CD8-positive, alpha-beta memory T cell (primary cell): Measurements from ENCODE around the gene VPS52. TPM values are rescaled to one million over a fixed set of nuclear protein-coding genes. Genes with fewer than 3 reads are reported as not detected.

ENCODE experiments used
- CTCF ChIA-PET: fragments of 350-600 bp; sonication (Branson Sonifier 250); formaldehyde crosslinking; loops from one replicate; lab custom pipeline; 2021; ENCODE audit warnings: antibody characterized with exemption; lab: Charles Lee
- POLR2A ChIA-PET: fragments of 350-600 bp; sonication (Branson Sonifier 250); formaldehyde crosslinking; loops from one replicate; lab custom pipeline; 2021; ENCODE audit warnings: antibody characterized with exemption; lab: Charles Lee
- DNase-seq, 5 donors: peaks; one replicate each; pipeline versions ENCODE4 v3.0.0 to v3.0.0-alpha.2; 2020 to 2022; ENCODE audit warnings: mixed read lengths in 1 of 5
- H3K27ac ChIP-seq: one replicate; pipeline ENCODE4 v1.7.0; 2013; ENCODE audit warnings: low read depth, mild to moderate bottlenecking, low read length, moderate library complexity
- H3K27me3 ChIP-seq: 2 replicates; pipeline ENCODE4 v1.7.0; 2013; ENCODE audit warnings: low read length, mild to moderate bottlenecking; ENCODE audit not compliant: insufficient read depth, poor library complexity, severe bottlenecking
- H3K36me3 ChIP-seq: 2 replicates; pipeline ENCODE4 v1.7.0; 2013; ENCODE audit warnings: mild to moderate bottlenecking, low read length, moderate library complexity; ENCODE audit not compliant: insufficient read depth
- H3K4me1 ChIP-seq: 2 replicates; pipeline ENCODE4 v1.7.0; 2013; ENCODE audit warnings: mild to moderate bottlenecking, low read length, moderate library complexity; ENCODE audit not compliant: insufficient read depth
- H3K4me3 ChIP-seq: 2 replicates; pipeline ENCODE4 v1.7.0; 2013; ENCODE audit warnings: mild to moderate bottlenecking, low read length
- H3K9me3 ChIP-seq: 2 replicates; pipeline ENCODE4 v1.7.0; 2013; ENCODE audit warnings: mild to moderate bottlenecking, low read length
- H3K27ac Mint-ChIP-seq, 8 donors: one replicate each; pipeline ENCODE4 v1.8.0; 2020 to 2021; ENCODE audit warnings: mixed read lengths in 8 of 8, mild to moderate bottlenecking in 6 of 8, inconsistent platforms in 3 of 8, moderate library complexity in 3 of 8
- H3K27me3 Mint-ChIP-seq, 2 donors: one replicate each; pipeline ENCODE4 v1.8.0; 2020 to 2021; ENCODE audit warnings: mixed read lengths in 2 of 2, mild to moderate bottlenecking in 1 of 2, moderate library complexity in 1 of 2
- H3K36me3 Mint-ChIP-seq, 3 donors: one replicate each; pipeline ENCODE4 v1.8.0; 2020 to 2021; ENCODE audit warnings: mixed read lengths in 3 of 3, inconsistent platforms in 1 of 3, mild to moderate bottlenecking in 1 of 3
- H3K4me1 Mint-ChIP-seq, 3 donors: one replicate each; pipeline ENCODE4 v1.8.0; 2020 to 2021; ENCODE audit warnings: mixed read lengths in 3 of 3, inconsistent platforms in 1 of 3, mild to moderate bottlenecking in 1 of 3
- H3K4me3 Mint-ChIP-seq, 7 donors: one replicate each; pipeline ENCODE4 v1.8.0; 2020 to 2021; ENCODE audit warnings: mixed read lengths in 7 of 7, mild to moderate bottlenecking in 6 of 7, moderate library complexity in 4 of 7, inconsistent platforms in 2 of 7
- H3K9me3 Mint-ChIP-seq, 5 donors: one replicate each; pipeline ENCODE4 v1.8.0; 2020 to 2022; ENCODE audit warnings: mixed read lengths in 5 of 5, mild to moderate bottlenecking in 3 of 5, moderate library complexity in 2 of 5, inconsistent platforms in 1 of 5
- polyA plus RNA-seq: library from polyadenylated mRNA; unstranded; fragments of 300-500 nt; fragmentation: Illumina TruSeq; gene quantifications from one replicate; pipeline ENCODE4 v1.2.3, GENCODE V29; 2021
- total RNA-seq, 2 experiments: library from RNA; stranded (reverse); gene quantifications; one replicate each; pipeline ENCODE4 v1.2.3, GENCODE V29; 2021

The VPS52 gene
- total and polyA plus RNA-seq, 3 experiments from 2014 or later, result 13.4 to 58.5 (median 57.2) TPM

DNA sequence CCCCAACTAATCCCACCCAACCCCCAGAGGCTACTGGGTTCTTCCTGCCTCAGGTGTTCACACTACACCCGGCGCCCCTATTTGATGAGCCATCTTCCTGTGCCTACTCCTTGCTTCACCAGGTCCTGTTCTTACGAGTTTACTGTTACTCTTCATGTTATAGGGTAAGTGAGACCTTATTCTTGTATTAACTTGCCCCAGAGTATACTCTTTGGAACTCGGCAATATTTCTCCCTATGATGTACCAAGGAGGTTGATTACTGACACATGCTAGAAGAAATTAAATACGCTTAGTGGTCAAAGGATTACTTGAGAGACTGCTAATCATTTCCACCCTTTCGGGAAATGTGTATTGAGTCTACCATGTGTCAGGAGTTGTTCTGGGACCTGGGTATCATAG is 54.4 kb downstream of the VPS52 start:
- Histone ChIP-seq H3K4me3 (no peak overlapping the region), H3K36me3 (no peaks in the 10 kb centered on the region), H3K27me3 (no peaks in the 10 kb centered on the region), H3K27ac (no peak overlapping the region), H3K9me3 (no peaks in the 10 kb centered on the region), H3K4me1 (peaks cover 16% of the 10 kb centered on the region)
- ChIA-PET CTCF (no interaction called here), POLR2A (no interaction called here)
- H3K4me3 Mint-ChIP-seq, result no peak overlapping the region
- H3K4me1 Mint-ChIP-seq, result peaks cover 16 to 19% (median 16%) of the 10 kb centered on the region in 3 donors
- peaks cover 0 to 4% (median 3%) of the 10 kb centered on the region in 3 donors for H3K36me3 Mint-ChIP-seq
- no peaks in the 10 kb centered on the region for H3K9me3 Mint-ChIP-seq
- peaks cover 31 to 74% of the 10 kb centered on the region in 2 donors for H3K27me3 Mint-ChIP-seq
- DNase-seq, result no peak
- H3K27ac Mint-ChIP-seq, result no peak overlapping the region

DNA sequence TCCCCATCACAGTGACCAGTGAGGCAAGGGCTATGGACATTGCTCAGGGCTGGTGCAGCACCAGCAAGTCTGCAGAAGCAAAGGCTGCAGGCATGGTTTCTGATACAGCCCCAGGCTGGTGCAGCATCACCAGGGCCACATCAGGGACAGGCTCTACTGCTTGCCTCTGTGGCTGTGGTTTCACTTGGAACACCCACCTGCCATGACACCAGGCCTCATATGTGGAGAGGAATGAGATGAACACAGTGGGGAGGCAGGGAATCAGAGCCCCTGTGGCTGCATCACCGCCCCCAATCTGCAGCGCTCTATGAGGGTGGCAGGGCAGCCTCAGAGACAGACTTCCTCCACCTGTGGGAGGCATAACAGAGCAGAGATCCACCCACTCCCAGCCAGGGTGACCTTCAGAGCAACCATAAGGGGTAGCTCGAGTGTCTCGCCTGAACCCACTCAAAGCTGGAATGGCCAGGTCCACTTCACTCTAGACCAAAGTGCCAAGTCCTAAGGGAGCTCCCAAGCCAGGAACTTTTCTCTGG is 55.5 kb downstream of the VPS52 start:
- H3K36me3 ChIP-seq, result no peaks in the 10 kb centered on the region
- ChIA-PET POLR2A (no interaction called here), CTCF (no interaction called here)
- H3K27ac Mint-ChIP-seq, result peak overlapping the region in 2 of 8 donors; percentile 58 to 74
- no peak overlapping the region for H3K27ac ChIP-seq
- no peaks in the 10 kb centered on the region for H3K9me3 Mint-ChIP-seq
- no peaks in the 10 kb centered on the region for H3K27me3 ChIP-seq
- peaks cover 26 to 67% of the 10 kb centered on the region in 2 donors for H3K27me3 Mint-ChIP-seq
- no peaks in the 10 kb centered on the region for H3K9me3 ChIP-seq
- H3K36me3 Mint-ChIP-seq, result peaks cover 0 to 10% (median 3%) of the 10 kb centered on the region in 3 donors
- H3K4me3 ChIP-seq, result no peak overlapping the region
- peaks cover 16% of the 10 kb centered on the region for H3K4me1 ChIP-seq
- H3K4me1 Mint-ChIP-seq, result peaks cover 16 to 19% (median 16%) of the 10 kb centered on the region in 3 donors
- no peak overlapping the region for H3K4me3 Mint-ChIP-seq
- DNase-seq, result no peak

DNA sequence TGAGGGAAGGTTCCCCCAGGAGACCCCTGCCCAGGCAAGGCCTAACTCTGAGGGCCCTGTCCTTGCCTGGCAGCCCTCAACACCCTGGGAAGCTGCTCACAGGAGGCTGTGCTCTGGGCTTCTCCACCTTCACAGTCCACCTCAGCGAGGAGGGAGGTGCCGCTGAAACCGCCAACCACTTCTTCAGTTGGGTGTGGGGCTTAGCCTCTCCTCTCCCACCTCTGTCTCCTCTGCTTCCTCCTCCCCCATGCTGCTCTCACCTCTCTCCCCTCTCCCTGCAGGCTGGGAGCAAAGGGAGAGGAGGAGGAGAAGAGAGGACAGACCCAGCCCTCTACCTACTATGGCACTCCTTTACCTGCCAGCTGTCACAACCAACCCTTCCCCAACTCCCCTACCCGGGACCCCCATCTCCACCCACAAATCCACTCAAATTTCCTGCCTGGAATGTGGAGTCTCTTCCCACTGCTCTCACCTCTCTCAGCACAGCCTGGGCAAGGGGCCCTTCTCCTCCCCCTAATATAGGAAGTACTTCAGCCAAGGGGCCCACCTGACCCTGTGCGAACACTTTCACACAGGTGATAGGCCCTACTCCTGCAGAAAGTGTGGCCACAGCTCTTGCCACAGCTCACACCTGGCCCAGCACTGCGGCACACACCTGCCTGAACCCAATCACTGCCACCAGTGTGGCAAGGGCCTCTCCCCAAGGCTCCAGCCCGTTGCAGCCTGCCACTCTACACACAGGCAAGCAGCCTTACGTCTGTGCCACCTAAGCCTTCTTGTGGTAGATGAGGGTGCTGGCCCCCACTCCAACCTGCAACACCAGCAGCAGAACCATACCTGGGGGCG is 56.2 kb downstream of the VPS52 start:
- H3K27me3 Mint-ChIP-seq, result peaks cover 26 to 65% of the 10 kb centered on the region in 2 donors
- no peaks in the 10 kb centered on the region for H3K27me3 ChIP-seq
- no peak overlapping the region for H3K4me3 ChIP-seq
- H3K27ac Mint-ChIP-seq, result peak overlapping the region in 1 of 8 donors; percentile 74
- peaks cover 16% of the 10 kb centered on the region for H3K4me1 ChIP-seq
- peaks cover 4% of the 10 kb centered on the region for H3K36me3 ChIP-seq
- DNase-seq, result peak in 1 of 5 donors; percentile 42
- peaks cover 16 to 19% (median 16%) of the 10 kb centered on the region in 3 donors for H3K4me1 Mint-ChIP-seq
- no peak overlapping the region for H3K27ac ChIP-seq
- H3K9me3 Mint-ChIP-seq, result no peaks in the 10 kb centered on the region
- peak overlapping the region in 1 of 7 donors; percentile 17 for H3K4me3 Mint-ChIP-seq
- peaks cover 2 to 15% (median 8%) of the 10 kb centered on the region in 3 donors for H3K36me3 Mint-ChIP-seq
- ChIA-PET POLR2A (no interaction called here), CTCF (no interaction called here)
- no peaks in the 10 kb centered on the region for H3K9me3 ChIP-seq

DNA sequence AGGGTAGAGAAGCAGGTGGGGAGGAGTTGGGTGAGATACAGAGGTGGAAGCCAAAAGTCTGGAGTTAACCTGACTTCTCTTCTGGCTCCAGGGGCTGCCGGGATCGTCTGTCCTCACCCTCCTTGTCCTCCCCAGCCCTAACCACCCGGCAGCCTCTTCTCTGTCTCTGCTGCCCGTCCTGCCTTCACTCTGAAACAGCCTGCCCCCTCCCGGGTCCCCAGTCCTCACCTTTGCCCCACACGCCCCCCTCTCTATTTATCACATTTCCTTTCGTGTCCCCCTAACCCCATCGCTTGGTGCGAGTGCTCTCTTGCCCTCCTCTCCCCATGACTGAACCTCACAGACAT is 57.7 kb downstream of the VPS52 start:
- peak overlapping the region in 5 of 7 donors; percentile 49 to 70 (median 56) for H3K4me3 Mint-ChIP-seq
- peak overlapping the region in 5 of 8 donors; percentile 28 to 78 (median 42) for H3K27ac Mint-ChIP-seq
- peaks cover 22% of the 10 kb centered on the region for H3K4me1 ChIP-seq
- no peaks in the 10 kb centered on the region for H3K9me3 ChIP-seq
- H3K4me3 ChIP-seq, result no peak overlapping the region
- H3K36me3 Mint-ChIP-seq, result peaks cover 9 to 30% (median 10%) of the 10 kb centered on the region in 3 donors
- H3K27me3 ChIP-seq, result no peaks in the 10 kb centered on the region
- H3K4me1 Mint-ChIP-seq, result peaks cover 25 to 30% (median 26%) of the 10 kb centered on the region in 3 donors
- CTCF ChIA-PET, result no interaction called here
- H3K27ac ChIP-seq, result no peak overlapping the region
- DNase-seq, result peak in 1 of 5 donors; percentile 20
- H3K27me3 Mint-ChIP-seq, result peaks cover 20 to 58% of the 10 kb centered on the region in 2 donors
- POLR2A ChIA-PET, result no interaction called here
- H3K36me3 ChIP-seq, result peaks cover 15% of the 10 kb centered on the region
- no peaks in the 10 kb centered on the region for H3K9me3 Mint-ChIP-seq

DNA sequence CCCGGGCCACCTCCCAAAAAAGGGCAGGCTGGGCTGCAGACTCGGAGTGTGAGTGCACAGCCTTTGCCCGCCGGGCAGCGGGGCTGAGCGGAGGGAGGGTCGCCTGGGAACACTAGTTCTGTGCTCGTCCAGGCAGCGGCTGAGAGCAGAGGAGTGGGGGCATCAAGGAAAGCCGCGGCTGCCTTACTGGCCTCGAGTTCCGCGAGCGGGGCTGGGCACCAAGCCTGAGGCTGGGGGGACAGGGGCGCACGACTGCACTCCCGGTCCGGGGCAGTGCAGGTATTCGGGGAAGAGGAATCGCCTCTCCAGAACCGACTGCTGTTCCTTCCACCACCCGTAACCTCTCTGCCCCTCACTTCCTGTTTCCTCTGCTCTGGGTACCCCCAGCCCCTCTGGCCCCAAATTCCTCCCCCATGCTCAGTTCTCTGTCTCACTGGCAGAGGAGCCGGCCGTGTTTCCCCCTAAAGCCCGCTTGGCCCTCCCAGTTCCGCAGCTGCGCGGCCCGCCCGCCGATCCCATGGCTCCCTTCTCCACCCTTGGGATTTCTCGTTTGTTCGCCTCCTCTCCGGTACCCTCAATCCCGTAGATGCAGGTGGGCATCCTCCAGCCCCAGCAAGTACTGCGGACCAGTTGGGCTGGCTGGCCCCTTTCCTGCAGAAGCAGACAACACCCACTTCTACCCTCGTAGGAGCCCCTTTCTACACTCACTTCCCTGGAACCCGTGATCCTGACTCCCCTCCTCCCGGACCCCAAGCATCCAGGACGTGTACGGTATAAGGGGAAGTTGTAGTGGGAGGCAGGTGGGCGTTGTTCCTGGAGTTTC is 58.3 kb downstream of the VPS52 start:
- peak overlapping the region in 5 of 8 donors; percentile 28 to 85 (median 39) for H3K27ac Mint-ChIP-seq
- peak overlapping the region; percentile 49 to 80 (median 56) for H3K4me3 Mint-ChIP-seq
- Histone ChIP-seq H3K4me1 (peaks cover 25% of the 10 kb centered on the region), H3K36me3 (peaks cover 15% of the 10 kb centered on the region), H3K27me3 (no peaks in the 10 kb centered on the region), H3K27ac (no peak overlapping the region), H3K9me3 (no peaks in the 10 kb centered on the region), H3K4me3 (peak overlapping the region; percentile 7)
- peaks cover 28 to 34% (median 30%) of the 10 kb centered on the region in 3 donors for H3K4me1 Mint-ChIP-seq
- H3K27me3 Mint-ChIP-seq, result peaks cover 20 to 53% of the 10 kb centered on the region in 2 donors
- CTCF ChIA-PET, result no interaction called here
- DNase-seq, result peak in 2 of 5 donors; percentile 40 to 44
- POLR2A ChIA-PET, result no interaction called here
- peaks cover 9 to 34% (median 10%) of the 10 kb centered on the region in 3 donors for H3K36me3 Mint-ChIP-seq
- H3K9me3 Mint-ChIP-seq, result no peaks in the 10 kb centered on the region

DNA sequence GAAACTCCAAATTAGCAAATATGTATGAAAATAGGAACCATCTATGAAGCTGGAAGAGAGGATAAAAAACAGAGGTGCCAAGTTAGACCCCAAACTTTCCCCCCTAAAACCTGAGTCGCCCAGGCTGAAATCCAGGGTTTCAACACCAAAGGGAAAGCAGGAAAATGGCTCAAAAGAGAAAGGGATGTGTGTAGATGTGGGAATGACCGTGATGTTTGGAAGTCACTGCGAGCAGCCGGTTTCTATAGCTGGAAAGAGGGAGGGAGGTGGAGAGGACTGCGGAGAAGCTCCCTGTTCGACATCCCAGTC is 58.9 kb downstream of the VPS52 start:
- Mint-ChIP-seq H3K4me1 (peaks cover 28 to 34% (median 30%) of the 10 kb centered on the region in 3 donors), H3K4me3 (peak overlapping the region; percentile 5 to 80 (median 56)), H3K36me3 (peaks cover 7 to 38% (median 9%) of the 10 kb centered on the region in 3 donors), H3K9me3 (no peaks in the 10 kb centered on the region), H3K27me3 (peaks cover 17 to 47% of the 10 kb centered on the region in 2 donors), H3K27ac (peak overlapping the region in 2 of 8 donors; percentile 36 to 67)
- peaks cover 27% of the 10 kb centered on the region for H3K4me1 ChIP-seq
- H3K27me3 ChIP-seq, result no peaks in the 10 kb centered on the region
- no peak overlapping the region for H3K4me3 ChIP-seq
- CTCF ChIA-PET, result no interaction called here
- peaks cover 15% of the 10 kb centered on the region for H3K36me3 ChIP-seq
- H3K27ac ChIP-seq, result no peak overlapping the region
- peak in 1 of 5 donors; percentile 3 for DNase-seq
- H3K9me3 ChIP-seq, result no peaks in the 10 kb centered on the region
- POLR2A ChIA-PET, result no interaction called here

DNA sequence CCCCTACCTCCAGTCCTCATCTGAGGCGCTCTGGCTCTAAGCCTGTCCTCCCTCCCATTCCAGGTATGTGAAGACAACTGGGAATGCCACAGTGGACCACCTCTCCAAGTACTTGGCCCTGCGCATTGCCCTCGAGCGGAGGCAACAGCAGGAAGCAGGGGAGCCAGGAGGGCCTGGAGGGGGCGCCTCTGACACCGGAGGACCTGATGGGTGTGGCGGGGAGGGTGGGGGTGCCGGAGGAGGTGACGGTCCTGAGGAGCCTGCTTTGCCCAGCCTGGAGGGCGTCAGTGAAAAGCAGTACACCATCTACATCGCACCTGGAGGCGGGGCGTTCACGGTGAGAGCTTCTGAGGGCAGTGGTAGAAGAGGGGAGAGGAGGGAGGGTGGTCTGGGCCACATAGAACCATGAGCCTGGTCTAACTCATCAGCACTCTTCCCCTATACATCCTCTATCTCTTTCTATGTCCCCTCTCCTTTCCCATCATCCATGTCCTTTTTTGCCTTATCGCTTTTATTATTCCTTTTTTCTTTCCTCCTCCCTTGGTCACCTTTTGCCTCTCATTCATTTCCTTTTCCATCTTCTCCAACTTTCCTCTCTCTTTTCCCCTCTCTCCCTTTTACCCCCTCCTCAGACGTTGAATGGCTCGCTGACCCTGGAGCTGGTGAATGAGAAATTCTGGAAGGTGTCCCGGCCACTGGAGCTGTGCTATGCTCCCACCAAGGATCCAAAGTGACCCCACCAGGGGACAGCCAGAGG is 59.8 kb downstream of the VPS52 start:
- Histone ChIP-seq H3K4me3 (no peak overlapping the region), H3K27me3 (no peaks in the 10 kb centered on the region), H3K36me3 (peaks cover 15% of the 10 kb centered on the region), H3K9me3 (no peaks in the 10 kb centered on the region), H3K4me1 (peaks cover 31% of the 10 kb centered on the region), H3K27ac (no peak overlapping the region)
- ChIA-PET CTCF (interaction anchor here (1.2 kb wide), 1 partner anchor 215 kb away, joined by 3 read pairs; no protein-coding TSS in a partner anchor), POLR2A (no interaction called here)
- H3K36me3 Mint-ChIP-seq, result peaks cover 7 to 39% (median 9%) of the 10 kb centered on the region in 3 donors
- peak overlapping the region in 3 of 7 donors; percentile 4 to 80 (median 28) for H3K4me3 Mint-ChIP-seq
- H3K27me3 Mint-ChIP-seq, result peaks cover 12 to 39% of the 10 kb centered on the region in 2 donors
- H3K4me1 Mint-ChIP-seq, result peaks cover 28 to 39% (median 32%) of the 10 kb centered on the region in 3 donors
- no peak for DNase-seq
- H3K27ac Mint-ChIP-seq, result peak overlapping the region in 1 of 8 donors; percentile 40
- no peaks in the 10 kb centered on the region for H3K9me3 Mint-ChIP-seq
